ENCODE measurements around the gene LEFTY2. TPM values are rescaled to one million over a fixed set of nuclear protein-coding genes. Genes with fewer than 3 reads are reported as not detected.
"Not testable (repeated sequence)": the region's sequence is repeated elsewhere in the genome, so short reads cannot be mapped to it uniquely, and the experiment has no call there.

Gene LEFTY2
- total RNA-seq, 1 donor from 2014 or later, result not detected

GRCh38 chr1:225940385-225941151 lies 452 bp downstream of the LEFTY2 start:
- H3K4me3 ChIP-seq (ENCODE audit: low read depth, low read length), result no peak overlapping the region
- no peak for TF ChIP-seq CTCF (IDR thresholded peaks at IDR 0.05; ENCODE audit: insufficient read depth, low read length, severe bottlenecking)
- H3K27me3 ChIP-seq (ENCODE audit: control insufficient read depth, insufficient read depth, low read length), result no peaks in the 10 kb centered on the region
- peak; percentile 93 for FAIRE-seq
- DNase-seq (ENCODE audit: low read depth), result no peak
- no peaks in the 10 kb centered on the region for H3K36me3 ChIP-seq (ENCODE audit: control insufficient read depth, insufficient read depth, low read length)

- H3K36me3 ChIP-seq (ENCODE audit: control insufficient read depth, insufficient read depth, low read length); H3K4me3 ChIP-seq (ENCODE audit: low read depth, low read length); FAIRE-seq; H3K27me3 ChIP-seq (ENCODE audit: control insufficient read depth, insufficient read depth, low read length); DNase-seq (ENCODE audit: low read depth): not testable (repeated sequence)
Measured at GRCh38 chr1:225939939-225940310, 1.1 kb downstream of the LEFTY2 start.

GRCh38 chr1:225939097-225939938 lies 1.7 kb downstream of the LEFTY2 start:
- not testable (repeated sequence) for H3K36me3 ChIP-seq (ENCODE audit: control insufficient read depth, insufficient read depth, low read length); H3K4me3 ChIP-seq (ENCODE audit: low read depth, low read length); DNase-seq (ENCODE audit: low read depth); H3K27me3 ChIP-seq (ENCODE audit: control insufficient read depth, insufficient read depth, low read length); FAIRE-seq

- FAIRE-seq, result no peak
- DNase-seq (ENCODE audit: low read depth), result no peak
- Histone ChIP-seq H3K4me3 (ENCODE audit: low read depth, low read length) (no peak overlapping the region), H3K27me3 (ENCODE audit: control insufficient read depth, insufficient read depth, low read length) (no peaks in the 10 kb centered on the region), H3K36me3 (ENCODE audit: control insufficient read depth, insufficient read depth, low read length) (no peaks in the 10 kb centered on the region)
- TF ChIP-seq CTCF (IDR thresholded peaks at IDR 0.05; ENCODE audit: insufficient read depth, low read length, severe bottlenecking), result no peak
Measured at GRCh38 chr1:225937048-225937968, 3.7 kb downstream of the LEFTY2 start.

GRCh38 chr1:225936523-225936922 lies 4.5 kb downstream of the LEFTY2 start:
- FAIRE-seq, result no peak
- TF ChIP-seq CTCF (IDR thresholded peaks at IDR 0.05; ENCODE audit: insufficient read depth, low read length, severe bottlenecking), result no peak
- no peak for DNase-seq (ENCODE audit: low read depth)
- no peak overlapping the region for H3K4me3 ChIP-seq (ENCODE audit: low read depth, low read length)
- no peaks in the 10 kb centered on the region for H3K27me3 ChIP-seq (ENCODE audit: control insufficient read depth, insufficient read depth, low read length)
- no peaks in the 10 kb centered on the region for H3K36me3 ChIP-seq (ENCODE audit: control insufficient read depth, insufficient read depth, low read length)

GRCh38 chr1:225936086-225936485 lies 4.9 kb downstream of the LEFTY2 start:
- DNase-seq (ENCODE audit: low read depth), result peak; percentile 60
- not testable (repeated sequence) for FAIRE-seq; H3K4me3 ChIP-seq (ENCODE audit: low read depth, low read length); H3K36me3 ChIP-seq (ENCODE audit: control insufficient read depth, insufficient read depth, low read length); H3K27me3 ChIP-seq (ENCODE audit: control insufficient read depth, insufficient read depth, low read length)

GRCh38 chr1:225934711-225935110 lies 6.3 kb downstream of the LEFTY2 start:
- DNase-seq (ENCODE audit: low read depth), result no peak
- no peak for FAIRE-seq
- Histone ChIP-seq H3K4me3 (ENCODE audit: low read depth, low read length) (no peak overlapping the region), H3K36me3 (ENCODE audit: control insufficient read depth, insufficient read depth, low read length) (no peaks in the 10 kb centered on the region), H3K27me3 (ENCODE audit: control insufficient read depth, insufficient read depth, low read length) (no peaks in the 10 kb centered on the region)
- TF ChIP-seq CTCF (IDR thresholded peaks at IDR 0.05; ENCODE audit: insufficient read depth, low read length, severe bottlenecking), result no peak

Data from bronchial epithelial cell (primary cell).